Parathyroid adenoma (tissue), 2 donors: Measurements from ENCODE around the gene SLC16A7.
"Not testable (repeated sequence)": the region's sequence is repeated elsewhere in the genome, so short reads cannot be mapped to it uniquely, and the experiment has no call there.

Experiments used
- H2AFZ ChIP-seq: fragments of 300-600 bp; sonication (generic); one replicate; pipeline ENCODE4 v1.7.0; 2017; ENCODE audit warnings: antibody characterized with exemption, mild to moderate bottlenecking
- H3K27ac ChIP-seq: fragments of 300-600 bp; sonication (generic); one replicate; pipeline ENCODE4 v1.7.0; 2017
- H3K27me3 ChIP-seq: fragments of 300-600 bp; sonication (generic); one replicate; pipeline ENCODE4 v1.7.0; 2017; ENCODE audit warnings: low read length; ENCODE audit not compliant: control insufficient read depth, insufficient read depth
- H3K36me3 ChIP-seq: fragments of 300-600 bp; sonication (generic); one replicate; pipeline ENCODE4 v1.7.0; 2017; ENCODE audit warnings: low read length; ENCODE audit not compliant: control insufficient read depth, insufficient read depth
- H3K4me1 ChIP-seq: fragments of 300-600 bp; sonication (generic); one replicate; pipeline ENCODE4 v1.7.0; 2017; ENCODE audit warnings: control low read depth
- H3K4me2 ChIP-seq: fragments of 300-600 bp; sonication (generic); one replicate; pipeline ENCODE4 v1.7.0; 2017; ENCODE audit warnings: low read length
- H3K4me3 ChIP-seq: fragments of 300-600 bp; sonication (generic); one replicate; pipeline ENCODE4 v1.7.0; 2017; ENCODE audit warnings: low read depth, low read length
- H3K79me2 ChIP-seq: fragments of 300-600 bp; sonication (generic); one replicate; pipeline ENCODE4 v1.7.0; 2017; ENCODE audit warnings: control low read depth
- H3K9ac ChIP-seq: fragments of 300-600 bp; sonication (generic); one replicate; pipeline ENCODE4 v1.7.0; 2017; ENCODE audit warnings: mild to moderate bottlenecking
- H3K9me3 ChIP-seq: fragments of 300-600 bp; sonication (generic); one replicate; pipeline ENCODE4 v1.7.0; 2017; ENCODE audit warnings: low read length; ENCODE audit not compliant: control insufficient read depth
- CTCF ChIP-seq: fragments of 300-600 bp; sonication (generic); IDR thresholded peaks from one replicate; pipeline ENCODE4 v1.7.0; 2017; ENCODE audit warnings: antibody characterized with exemption, mild to moderate bottlenecking
- donor health status: primary hyperparathyroidism.

The SLC16A7 gene

DNA sequence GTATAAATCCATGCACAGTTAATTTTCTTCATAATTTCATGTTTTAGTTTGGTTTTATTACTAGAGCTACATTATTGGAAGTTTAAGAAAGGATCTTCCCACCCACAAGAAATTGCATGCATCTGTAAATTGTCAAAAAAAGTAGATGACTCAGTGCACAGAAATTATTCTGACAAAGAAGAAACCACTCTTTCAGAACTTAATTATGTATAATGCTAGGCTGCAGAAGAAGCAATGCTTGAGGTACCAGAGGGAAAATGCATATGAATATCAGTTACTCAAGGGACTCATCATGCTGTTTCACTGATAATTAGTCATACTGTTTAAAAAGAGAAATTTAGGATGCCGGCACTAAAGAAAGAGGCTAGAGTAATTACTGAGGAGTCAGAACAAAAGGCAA is 147.0 kb downstream of the SLC16A7 start:
- Histone ChIP-seq H3K36me3 (no peaks in the 10 kb centered on the region), H3K79me2 (no peaks in the 10 kb centered on the region), H3K9me3 (no peaks in the 10 kb centered on the region), H3K4me3 (no peak overlapping the region), H3K27ac (no peak overlapping the region), H3K27me3 (no peaks in the 10 kb centered on the region), H2AFZ (no peak overlapping the region), H3K9ac (no peak overlapping the region), H3K4me1 (no peaks in the 10 kb centered on the region), H3K4me2 (no peak overlapping the region)
- TF ChIP-seq CTCF, result no peak

GRCh38 chr12:59744564-59744963 is 148.7 kb downstream of the SLC16A7 start:
- no peaks in the 10 kb centered on the region for H3K36me3 ChIP-seq
- H2AFZ ChIP-seq, result no peak overlapping the region
- H3K9ac ChIP-seq, result no peak overlapping the region
- H3K9me3 ChIP-seq, result no peaks in the 10 kb centered on the region
- no peaks in the 10 kb centered on the region for H3K4me1 ChIP-seq
- no peaks in the 10 kb centered on the region for H3K27me3 ChIP-seq
- no peak overlapping the region for H3K27ac ChIP-seq
- TF ChIP-seq CTCF, result no peak
- no peak overlapping the region for H3K4me3 ChIP-seq
- H3K79me2 ChIP-seq, result no peaks in the 10 kb centered on the region
- no peak overlapping the region for H3K4me2 ChIP-seq

DNA sequence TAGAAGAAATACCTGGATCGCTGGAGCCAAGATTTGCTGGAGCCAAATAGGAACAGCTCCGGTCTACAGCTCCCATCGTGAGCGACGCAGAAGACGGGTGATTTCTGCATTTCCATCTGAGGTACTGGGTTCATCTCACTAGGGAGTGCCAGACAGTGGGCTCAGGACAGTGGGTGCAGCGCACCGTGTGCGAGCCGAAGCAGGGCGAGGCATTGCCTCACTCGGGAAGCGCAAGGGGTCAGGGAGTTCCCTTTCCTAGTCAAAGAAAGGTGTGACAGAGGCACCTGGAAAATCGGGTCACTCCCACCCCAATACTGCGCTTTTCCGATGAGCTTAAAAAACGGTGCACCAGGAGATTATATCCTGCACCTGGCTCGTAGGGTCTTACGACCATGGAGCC is 155.3 kb downstream of the SLC16A7 start:
- H3K4me3 ChIP-seq, H3K4me2 ChIP-seq, H3K36me3 ChIP-seq, H3K4me1 ChIP-seq, H3K9ac ChIP-seq, H3K27ac ChIP-seq, H3K79me2 ChIP-seq, H2AFZ ChIP-seq, H3K9me3 ChIP-seq, H3K27me3 ChIP-seq: not testable (repeated sequence)

GRCh38 chr12:59761542-59761941 is 165.7 kb downstream of the SLC16A7 start:
- no peaks in the 10 kb centered on the region for H3K4me1 ChIP-seq
- no peak overlapping the region for H3K4me2 ChIP-seq
- H3K79me2 ChIP-seq, result no peaks in the 10 kb centered on the region
- no peaks in the 10 kb centered on the region for H3K36me3 ChIP-seq
- TF ChIP-seq CTCF, result no peak
- no peak overlapping the region for H3K27ac ChIP-seq
- no peaks in the 10 kb centered on the region for H3K27me3 ChIP-seq
- H3K9me3 ChIP-seq, result no peaks in the 10 kb centered on the region
- no peak overlapping the region for H2AFZ ChIP-seq
- no peak overlapping the region for H3K9ac ChIP-seq
- no peak overlapping the region for H3K4me3 ChIP-seq

DNA sequence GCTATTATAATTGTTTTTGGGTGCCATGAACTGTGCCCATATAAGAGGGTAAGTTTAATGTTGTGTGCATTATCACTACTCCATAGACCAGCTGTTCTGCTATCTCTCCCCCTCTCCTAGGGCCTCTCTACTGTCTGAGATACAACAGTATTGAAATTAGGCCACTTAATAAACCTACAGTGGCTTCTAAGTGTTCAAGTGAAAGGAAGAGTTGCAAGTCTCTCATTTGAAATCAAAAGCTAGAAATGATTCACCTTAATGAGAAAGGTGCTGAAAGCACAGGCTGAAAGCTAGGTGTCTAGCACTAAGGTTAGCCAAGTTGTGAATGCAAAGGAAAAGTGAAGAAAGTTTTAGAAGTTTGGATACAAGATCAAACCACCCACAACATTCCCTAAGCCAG is 168.0 kb downstream of the SLC16A7 start:
- no peaks in the 10 kb centered on the region for H3K27me3 ChIP-seq
- no peaks in the 10 kb centered on the region for H3K9me3 ChIP-seq
- H3K79me2 ChIP-seq, result no peaks in the 10 kb centered on the region
- no peak overlapping the region for H3K4me2 ChIP-seq
- H2AFZ ChIP-seq, result no peak overlapping the region
- TF ChIP-seq CTCF, result no peak
- no peaks in the 10 kb centered on the region for H3K4me1 ChIP-seq
- H3K36me3 ChIP-seq, result no peaks in the 10 kb centered on the region
- no peak overlapping the region for H3K9ac ChIP-seq
- H3K4me3 ChIP-seq, result no peak overlapping the region
- H3K27ac ChIP-seq, result no peak overlapping the region
